Measurements from ENCODE around the gene ZCCHC14.

Gene ZCCHC14

DNA sequence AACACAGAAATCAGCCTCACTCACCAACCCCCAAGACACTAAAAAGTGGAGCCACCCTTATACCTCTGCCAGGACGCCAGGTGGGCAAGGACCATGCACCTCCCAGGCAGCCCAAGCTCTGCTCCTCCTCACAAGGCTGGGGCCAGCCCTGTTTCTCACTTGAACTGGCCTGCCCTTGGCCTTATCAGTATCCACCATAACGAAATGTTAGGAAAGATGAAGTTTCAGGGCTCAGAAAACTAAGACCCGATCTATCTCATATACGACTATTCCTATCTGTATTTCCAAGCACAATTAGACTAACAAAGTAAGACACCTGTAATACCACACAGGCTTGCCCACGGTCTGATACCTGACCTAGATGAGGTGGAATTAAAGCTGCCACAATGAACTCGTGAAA lies 116.2 kb downstream of the ZCCHC14 start:
- Histone ChIP-seq H3K4me1 (ENCODE audit: control insufficient read depth, low read depth, low read length) (no peaks in the 10 kb centered on the region), H3K27ac (ENCODE audit: low read length) (no peak overlapping the region)

DNA sequence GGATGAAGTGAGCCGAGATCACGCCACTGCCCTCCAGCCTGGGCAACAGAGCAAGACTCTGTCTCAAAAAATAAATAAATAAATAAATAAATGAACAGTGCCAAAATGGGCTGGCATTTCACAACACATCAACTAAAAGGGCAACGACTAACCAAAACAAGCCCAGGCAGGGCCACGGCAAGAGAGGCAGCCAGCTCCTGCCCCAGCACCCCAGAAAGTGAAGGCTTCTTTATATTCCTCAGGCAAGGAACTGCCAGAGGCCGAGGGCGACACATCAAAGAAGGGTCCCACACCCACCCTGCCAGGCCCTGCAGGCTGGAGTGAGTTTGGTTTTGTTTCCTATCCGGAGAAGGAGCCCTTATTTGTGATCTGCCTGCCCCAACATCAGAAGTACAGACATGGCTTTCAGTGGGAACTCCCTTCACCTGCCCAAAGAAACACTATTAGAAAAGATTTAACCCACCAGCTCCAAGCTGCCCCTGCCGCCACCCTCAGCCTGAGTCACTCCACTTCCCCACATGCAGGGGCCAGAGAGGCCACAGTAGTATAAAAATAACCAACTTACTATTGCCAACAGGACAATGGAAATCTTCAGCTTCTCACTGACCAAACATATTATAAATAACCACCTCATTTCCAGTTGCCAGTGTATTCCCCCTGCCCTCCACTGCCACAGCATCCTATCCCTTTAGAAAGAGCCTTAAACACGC lies 117.2 kb downstream of the ZCCHC14 start:
- Histone ChIP-seq H3K36me3 (ENCODE audit: control insufficient read depth, low read depth, low read length) (no peaks in the 10 kb centered on the region), H3K9me3 (ENCODE audit: control insufficient read depth, low read depth, low read length) (no peaks in the 10 kb centered on the region), H3K4me1 (ENCODE audit: control insufficient read depth, low read depth, low read length) (no peaks in the 10 kb centered on the region), H3K9ac (ENCODE audit: low read length) (no peak overlapping the region), H3K27me3 (ENCODE audit: control insufficient read depth, insufficient read depth, low read length) (no peaks in the 10 kb centered on the region), H3K27ac (ENCODE audit: low read length) (no peak overlapping the region), H3K4me3 (ENCODE audit: low read length) (no peak overlapping the region)

More for the DNA sequence above, 116.2 kb downstream of the ZCCHC14 start:
- H3K4me3 ChIP-seq (ENCODE audit: low read length) = no peak overlapping the region
- H3K36me3 ChIP-seq (ENCODE audit: control insufficient read depth, low read depth, low read length) = no peaks in the 10 kb centered on the region
- no peaks in the 10 kb centered on the region for H3K9me3 ChIP-seq (ENCODE audit: control insufficient read depth, low read depth, low read length)
- H3K9ac ChIP-seq (ENCODE audit: low read length) = no peak overlapping the region
- H3K27me3 ChIP-seq (ENCODE audit: control insufficient read depth, insufficient read depth, low read length) = no peaks in the 10 kb centered on the region

DNA sequence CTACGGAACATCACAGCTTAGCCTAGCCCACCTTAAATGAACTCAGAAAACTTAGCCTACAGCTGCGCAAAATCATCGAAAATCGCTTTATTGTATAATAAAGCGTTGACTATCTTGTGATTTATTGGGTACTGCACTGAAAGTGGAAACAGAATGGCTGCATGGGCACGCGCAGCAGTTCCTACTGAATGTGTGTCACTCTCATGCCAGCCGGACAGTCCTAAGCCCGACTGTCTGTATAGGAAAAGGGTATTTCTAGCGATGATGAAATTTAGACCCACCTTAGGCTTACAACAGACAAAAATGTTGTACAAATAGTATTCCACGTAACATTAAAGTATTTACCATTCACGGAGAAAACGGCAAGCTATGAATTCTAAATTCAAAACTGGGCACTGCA lies 118.5 kb downstream of the ZCCHC14 start:
- H3K4me1 ChIP-seq (ENCODE audit: control insufficient read depth, low read depth, low read length) = peaks cover 3% of the 10 kb centered on the region
- H3K27ac ChIP-seq (ENCODE audit: low read length) = no peak overlapping the region
- H3K36me3 ChIP-seq (ENCODE audit: control insufficient read depth, low read depth, low read length) = no peaks in the 10 kb centered on the region
- no peaks in the 10 kb centered on the region for H3K9me3 ChIP-seq (ENCODE audit: control insufficient read depth, low read depth, low read length)
- H3K9ac ChIP-seq (ENCODE audit: low read length) = no peak overlapping the region
- H3K27me3 ChIP-seq (ENCODE audit: control insufficient read depth, insufficient read depth, low read length) = no peaks in the 10 kb centered on the region
- H3K4me3 ChIP-seq (ENCODE audit: low read length) = no peak overlapping the region

DNA sequence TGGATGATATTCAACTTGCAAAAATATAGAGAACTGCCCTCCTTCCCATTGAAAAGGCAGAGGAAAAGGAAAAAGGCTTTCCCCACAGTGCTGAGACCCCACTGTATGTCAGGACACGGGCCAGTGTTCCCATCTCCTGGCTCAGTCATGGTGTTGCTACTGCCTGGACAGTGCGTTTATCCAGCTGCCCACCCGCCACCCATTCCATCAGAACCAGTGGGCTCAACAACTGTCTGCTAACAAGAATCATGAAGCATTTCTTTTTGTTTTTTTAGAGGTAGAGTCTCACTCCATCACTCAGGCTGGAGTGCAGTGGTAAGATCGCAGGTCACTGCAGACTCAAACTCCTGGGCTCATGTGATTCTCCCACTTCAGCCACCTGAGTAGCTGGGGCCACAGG lies 120.5 kb downstream of the ZCCHC14 start:
- Histone ChIP-seq H3K9me3 (ENCODE audit: control insufficient read depth, low read depth, low read length) (no peaks in the 10 kb centered on the region), H3K27me3 (ENCODE audit: control insufficient read depth, insufficient read depth, low read length) (no peaks in the 10 kb centered on the region), H3K27ac (ENCODE audit: low read length) (no peak overlapping the region), H3K4me3 (ENCODE audit: low read length) (no peak overlapping the region), H3K36me3 (ENCODE audit: control insufficient read depth, low read depth, low read length) (no peaks in the 10 kb centered on the region), H3K4me1 (ENCODE audit: control insufficient read depth, low read depth, low read length) (peaks cover 4% of the 10 kb centered on the region), H3K9ac (ENCODE audit: low read length) (no peak overlapping the region)

DNA sequence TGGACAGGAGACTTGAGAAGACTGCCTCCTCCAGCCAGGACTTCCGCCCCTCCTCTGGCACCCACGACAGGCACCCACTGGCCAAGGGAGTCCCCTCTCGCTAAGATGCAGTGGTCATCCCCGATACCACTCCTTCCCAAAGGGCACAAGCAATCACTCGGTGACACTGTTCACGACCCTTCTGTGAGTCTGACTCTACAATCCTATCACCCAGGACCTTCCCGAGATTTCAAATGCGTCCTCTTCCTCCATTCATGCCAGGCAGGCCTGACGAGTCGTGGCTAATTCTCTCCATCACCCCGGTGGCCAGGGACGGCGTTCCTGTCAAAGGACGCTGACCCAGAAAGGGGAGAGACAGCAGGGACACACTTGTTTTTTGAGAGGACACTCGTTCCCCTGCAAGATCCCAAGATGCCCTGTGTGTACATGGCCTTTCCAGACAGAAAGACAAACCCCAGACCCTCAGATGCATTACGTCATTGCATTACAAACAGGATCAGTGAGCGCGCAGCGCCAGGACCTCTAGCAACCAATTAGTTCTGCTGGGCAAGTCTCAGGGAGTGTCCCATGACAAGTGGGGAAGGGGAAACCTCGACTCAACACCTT lies 121.5 kb downstream of the ZCCHC14 start:
- peaks cover 4% of the 10 kb centered on the region for H3K4me1 ChIP-seq (ENCODE audit: control insufficient read depth, low read depth, low read length)
- H3K9ac ChIP-seq (ENCODE audit: low read length) = no peak overlapping the region
- H3K27me3 ChIP-seq (ENCODE audit: control insufficient read depth, insufficient read depth, low read length) = no peaks in the 10 kb centered on the region
- H3K36me3 ChIP-seq (ENCODE audit: control insufficient read depth, low read depth, low read length) = no peaks in the 10 kb centered on the region
- no peaks in the 10 kb centered on the region for H3K9me3 ChIP-seq (ENCODE audit: control insufficient read depth, low read depth, low read length)
- H3K27ac ChIP-seq (ENCODE audit: low read length) = no peak overlapping the region
- H3K4me3 ChIP-seq (ENCODE audit: low read length) = no peak overlapping the region

DNA sequence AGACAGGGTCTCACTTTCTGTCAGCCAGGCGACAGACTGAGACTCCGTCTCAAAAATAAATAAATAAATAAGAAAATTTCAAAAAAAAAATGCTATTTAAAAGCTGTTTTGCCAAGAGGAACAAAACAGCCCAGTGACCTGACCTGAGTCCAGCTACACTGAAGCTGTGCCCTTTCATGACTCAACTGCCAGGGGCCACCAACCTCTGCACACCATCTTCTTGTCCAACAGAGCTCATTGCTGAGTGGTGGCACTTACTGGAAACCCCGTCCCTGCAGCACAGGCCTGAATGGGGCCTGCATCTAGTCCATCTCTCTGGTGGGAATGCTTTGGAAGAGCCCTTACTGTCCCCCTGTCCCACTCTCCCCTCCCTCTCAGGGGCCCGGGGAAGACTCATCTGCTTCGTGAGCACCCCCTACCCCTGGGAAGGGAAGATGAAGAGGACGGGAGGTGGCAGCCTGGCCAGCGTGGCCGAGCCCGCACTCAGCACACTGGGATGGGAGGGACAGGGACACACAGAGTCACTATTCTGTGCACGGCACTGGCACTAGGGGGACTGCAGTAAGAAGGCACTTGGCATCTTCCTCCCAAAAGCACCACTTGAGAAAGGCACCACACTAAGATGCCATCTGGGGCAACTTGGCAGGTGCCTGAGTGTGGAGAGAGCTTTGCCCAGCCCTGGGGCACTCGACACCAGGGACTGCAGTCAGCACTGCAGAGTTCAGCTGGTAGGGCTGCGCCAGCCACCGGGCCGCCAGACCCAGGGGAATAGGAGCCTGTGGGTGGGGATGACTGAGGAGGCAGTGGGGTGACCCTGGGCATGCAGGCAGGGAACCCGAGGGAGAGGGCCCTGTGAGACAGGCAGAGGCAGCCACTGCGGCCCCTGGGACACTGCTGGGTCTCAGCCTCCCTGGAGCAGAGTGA lies 122.8 kb downstream of the ZCCHC14 start:
- no peak overlapping the region for H3K4me3 ChIP-seq (ENCODE audit: low read length)
- no peak overlapping the region for H3K27ac ChIP-seq (ENCODE audit: low read length)
- H3K27me3 ChIP-seq (ENCODE audit: control insufficient read depth, insufficient read depth, low read length) = no peaks in the 10 kb centered on the region
- H3K9ac ChIP-seq (ENCODE audit: low read length) = no peak overlapping the region
- H3K9me3 ChIP-seq (ENCODE audit: control insufficient read depth, low read depth, low read length) = no peaks in the 10 kb centered on the region
- H3K36me3 ChIP-seq (ENCODE audit: control insufficient read depth, low read depth, low read length) = no peaks in the 10 kb centered on the region
- peaks cover 4% of the 10 kb centered on the region for H3K4me1 ChIP-seq (ENCODE audit: control insufficient read depth, low read depth, low read length)

DNA sequence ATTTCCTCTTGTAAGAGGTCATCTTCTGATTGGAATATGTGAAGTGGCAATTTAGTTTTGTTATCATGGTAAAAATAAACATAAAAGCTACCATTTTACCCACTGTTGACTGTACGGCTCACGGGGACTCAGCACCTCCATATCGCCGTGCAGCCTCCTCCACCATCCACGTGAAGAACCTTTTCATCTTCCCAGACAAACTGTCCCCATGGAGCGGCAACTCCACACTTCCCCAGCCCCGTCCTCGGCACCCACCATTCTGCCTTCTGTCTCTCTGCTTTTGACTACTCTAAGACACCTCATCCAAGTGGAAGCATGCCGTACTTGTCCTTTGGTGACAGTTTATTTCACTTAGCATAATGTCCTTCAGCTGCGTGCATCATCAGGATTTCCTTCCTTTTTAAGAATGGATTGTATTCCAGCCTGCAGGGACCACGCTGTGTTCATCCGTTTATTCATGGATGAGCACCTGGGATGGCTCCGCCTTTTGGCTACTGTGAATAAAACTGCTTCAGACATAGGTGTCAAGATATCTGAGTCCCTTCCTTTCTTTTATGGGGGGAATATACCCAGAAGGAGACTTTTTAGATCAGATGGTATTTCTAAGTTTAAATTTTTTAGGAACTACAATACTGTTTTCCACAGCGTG lies 123.6 kb downstream of the ZCCHC14 start:
- no peak overlapping the region for H3K9ac ChIP-seq (ENCODE audit: low read length)
- H3K4me1 ChIP-seq (ENCODE audit: control insufficient read depth, low read depth, low read length) = peaks cover 4% of the 10 kb centered on the region
- no peaks in the 10 kb centered on the region for H3K36me3 ChIP-seq (ENCODE audit: control insufficient read depth, low read depth, low read length)
- H3K4me3 ChIP-seq (ENCODE audit: low read length) = no peak overlapping the region
- H3K27me3 ChIP-seq (ENCODE audit: control insufficient read depth, insufficient read depth, low read length) = no peaks in the 10 kb centered on the region
- no peaks in the 10 kb centered on the region for H3K9me3 ChIP-seq (ENCODE audit: control insufficient read depth, low read depth, low read length)
- H3K27ac ChIP-seq (ENCODE audit: low read length) = no peak overlapping the region

DNA sequence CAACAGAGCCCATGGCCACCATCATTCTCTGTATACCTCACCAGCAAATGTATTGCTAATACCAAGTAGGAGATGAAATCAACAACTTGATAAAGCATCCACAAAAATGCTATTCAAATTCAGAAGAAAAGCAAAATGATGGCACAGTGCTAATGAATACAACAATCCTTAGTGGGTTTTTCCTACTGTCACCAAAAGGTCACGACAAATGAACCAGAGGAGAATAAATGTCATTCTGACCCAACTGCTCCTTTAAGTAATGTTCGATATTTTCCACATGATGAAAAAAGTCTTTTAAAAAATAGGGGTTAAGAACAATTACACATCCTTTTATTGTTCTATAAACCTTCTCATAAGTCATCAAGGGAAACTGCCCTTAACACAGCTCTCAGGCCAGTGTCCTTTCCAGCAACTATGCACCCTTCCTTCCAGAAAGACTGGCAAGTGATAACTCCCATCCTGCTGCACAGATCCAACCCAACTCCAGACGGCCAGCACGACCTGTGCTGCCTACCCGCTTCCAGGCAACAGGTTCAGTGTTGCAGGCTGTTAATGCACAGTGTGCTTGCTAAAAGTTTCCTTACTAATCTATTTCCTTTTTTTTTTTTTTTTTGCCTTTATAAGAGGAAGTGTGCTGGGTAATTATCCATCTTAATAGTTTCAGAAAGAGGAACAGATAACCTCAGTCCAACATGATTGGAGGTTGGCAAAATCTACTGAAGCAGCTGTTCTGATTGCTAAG lies 124.6 kb downstream of the ZCCHC14 start:
- Histone ChIP-seq H3K27me3 (ENCODE audit: control insufficient read depth, insufficient read depth, low read length) (no peaks in the 10 kb centered on the region), H3K4me3 (ENCODE audit: low read length) (no peak overlapping the region), H3K9ac (ENCODE audit: low read length) (no peak overlapping the region), H3K27ac (ENCODE audit: low read length) (no peak overlapping the region), H3K4me1 (ENCODE audit: control insufficient read depth, low read depth, low read length) (peaks cover 4% of the 10 kb centered on the region), H3K36me3 (ENCODE audit: control insufficient read depth, low read depth, low read length) (no peaks in the 10 kb centered on the region), H3K9me3 (ENCODE audit: control insufficient read depth, low read depth, low read length) (no peaks in the 10 kb centered on the region)

DNA sequence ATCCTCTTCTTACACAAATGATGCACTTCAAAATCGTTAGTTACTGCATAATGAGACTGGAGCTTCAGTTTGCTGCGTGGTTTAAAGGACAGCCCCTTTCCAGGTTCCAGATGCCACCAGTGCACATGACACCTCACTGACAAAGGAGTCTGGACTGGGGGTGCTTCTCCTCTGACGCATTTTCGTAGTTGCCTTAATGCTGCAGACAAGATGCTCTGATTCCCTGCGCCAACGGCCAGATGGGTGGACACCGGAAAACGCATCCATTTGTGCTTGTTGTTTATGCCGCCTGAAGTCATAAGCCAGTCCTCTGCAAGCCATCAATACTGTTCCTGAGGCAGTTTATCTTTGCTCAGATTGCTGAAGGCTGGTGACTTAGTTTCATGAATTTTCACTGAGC lies 125.3 kb downstream of the ZCCHC14 start:
- peaks cover 4% of the 10 kb centered on the region for H3K4me1 ChIP-seq (ENCODE audit: control insufficient read depth, low read depth, low read length)
- no peak overlapping the region for H3K4me3 ChIP-seq (ENCODE audit: low read length)
- no peaks in the 10 kb centered on the region for H3K36me3 ChIP-seq (ENCODE audit: control insufficient read depth, low read depth, low read length)
- H3K27me3 ChIP-seq (ENCODE audit: control insufficient read depth, insufficient read depth, low read length) = no peaks in the 10 kb centered on the region
- H3K9me3 ChIP-seq (ENCODE audit: control insufficient read depth, low read depth, low read length) = no peaks in the 10 kb centered on the region
- no peak overlapping the region for H3K27ac ChIP-seq (ENCODE audit: low read length)
- H3K9ac ChIP-seq (ENCODE audit: low read length) = no peak overlapping the region

DNA sequence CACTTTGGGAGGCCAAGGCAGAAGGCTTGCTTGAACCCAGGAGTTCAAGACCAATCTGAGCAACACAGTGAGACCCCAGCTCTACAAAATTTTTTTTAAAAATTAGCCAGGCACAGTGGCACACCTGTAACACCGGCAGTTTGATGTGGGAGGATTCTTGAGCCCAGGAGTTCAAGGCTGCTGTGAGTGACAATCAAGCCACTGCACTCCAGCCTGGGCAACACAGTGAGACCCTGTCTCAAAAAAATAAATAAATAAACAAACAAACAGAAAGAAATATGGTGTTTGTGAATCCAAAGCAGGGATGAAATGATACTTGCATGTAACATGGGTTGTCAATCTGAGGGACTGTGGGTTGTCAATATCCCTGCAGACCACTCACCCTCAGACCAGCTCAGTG lies 125.9 kb downstream of the ZCCHC14 start:
- Histone ChIP-seq H3K27ac (ENCODE audit: low read length) (no peak overlapping the region), H3K27me3 (ENCODE audit: control insufficient read depth, insufficient read depth, low read length) (no peaks in the 10 kb centered on the region), H3K4me3 (ENCODE audit: low read length) (no peak overlapping the region), H3K9me3 (ENCODE audit: control insufficient read depth, low read depth, low read length) (no peaks in the 10 kb centered on the region), H3K4me1 (ENCODE audit: control insufficient read depth, low read depth, low read length) (peaks cover 4% of the 10 kb centered on the region), H3K36me3 (ENCODE audit: control insufficient read depth, low read depth, low read length) (no peaks in the 10 kb centered on the region), H3K9ac (ENCODE audit: low read length) (no peak overlapping the region)

DNA sequence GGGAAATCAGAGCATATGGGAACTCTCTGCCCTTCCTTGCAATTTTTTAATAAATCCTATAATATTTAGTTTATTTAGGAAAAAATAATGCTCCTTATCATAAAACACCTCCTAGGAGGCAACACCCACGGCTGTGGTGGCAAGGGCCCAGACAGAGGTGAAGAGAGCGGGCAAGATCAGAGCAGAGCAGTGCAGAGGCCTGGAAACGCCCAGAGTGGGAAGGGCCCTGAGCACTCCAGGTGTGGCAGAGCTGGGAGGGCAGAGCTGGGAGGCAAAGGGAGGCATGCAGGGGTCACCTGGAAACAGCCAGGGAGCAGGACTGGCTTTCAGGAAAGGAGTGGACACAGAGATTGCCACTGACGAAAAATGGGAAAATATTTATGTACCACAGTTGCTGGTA lies 126.5 kb downstream of the ZCCHC14 start:
- no peaks in the 10 kb centered on the region for H3K27me3 ChIP-seq (ENCODE audit: control insufficient read depth, insufficient read depth, low read length)
- no peak overlapping the region for H3K27ac ChIP-seq (ENCODE audit: low read length)
- peaks cover 4% of the 10 kb centered on the region for H3K4me1 ChIP-seq (ENCODE audit: control insufficient read depth, low read depth, low read length)
- no peak overlapping the region for H3K4me3 ChIP-seq (ENCODE audit: low read length)
- H3K9me3 ChIP-seq (ENCODE audit: control insufficient read depth, low read depth, low read length) = no peaks in the 10 kb centered on the region
- no peaks in the 10 kb centered on the region for H3K36me3 ChIP-seq (ENCODE audit: control insufficient read depth, low read depth, low read length)
- no peak overlapping the region for H3K9ac ChIP-seq (ENCODE audit: low read length)
